CD4-positive, alpha-beta T cell treated with Interleukin-2 at 100 ng/mL for 4 hours (primary cell): Measurements from ENCODE around the gene PRAMEF5.
"Not testable (repeated sequence)": the region's sequence is repeated elsewhere in the genome, so short reads cannot be mapped to it uniquely, and the experiment has no call there.

ENCODE experiments used
- DNase-seq: peaks from one replicate; pipeline ENCODE4 v3.0.0-alpha.2; 2020; ENCODE audit warnings: low spot score

PRAMEF5 gene

GRCh38 chr1:13253898-13254297 lies at the start of gene PRAMEF5:
Gene PRAMEF5, plus strand, starts transcription at chr1:13254198. Its CDS starts 5,071 bp downstream, at chr1:13259269.
- DNase-seq: not testable (repeated sequence)

- not testable (repeated sequence) for DNase-seq
These were observed 45.3 kb upstream of the PRAMEF5 start for GRCh38 chr1:13208712-13209111.

GRCh38 chr1:13216619-13217018 lies 37.4 kb upstream of the PRAMEF5 start:
- DNase-seq: not testable (repeated sequence)

GRCh38 chr1:13219203-13219602 lies 34.8 kb upstream of the PRAMEF5 start:
- DNase-seq: not testable (repeated sequence)

GRCh38 chr1:13222788-13223187 lies 31.2 kb upstream of the PRAMEF5 start:
- not testable (repeated sequence) for DNase-seq

- no peak for DNase-seq
These were observed 29.4 kb upstream of the PRAMEF5 start for GRCh38 chr1:13224480-13225060.

- not testable (repeated sequence) for DNase-seq
These were observed 28.3 kb upstream of the PRAMEF5 start, which contains the start of gene PRAMEF18 for GRCh38 chr1:13225675-13226204. Gene PRAMEF18, minus strand, starts transcription at chr1:13226154. Its CDS starts 48 bp downstream, at chr1:13226106.

- not testable (repeated sequence) for DNase-seq
These were observed 26.5 kb upstream of the PRAMEF5 start for GRCh38 chr1:13227271-13228055.

GRCh38 chr1:13228343-13228781 lies 25.6 kb upstream of the PRAMEF5 start:
- DNase-seq: peak; percentile 26

- not testable (repeated sequence) for DNase-seq
These were observed 23.9 kb upstream of the PRAMEF5 start for GRCh38 chr1:13230096-13230495.

GRCh38 chr1:13230601-13231000 lies 23.4 kb upstream of the PRAMEF5 start:
- DNase-seq: not testable (repeated sequence)

- DNase-seq: not testable (repeated sequence)
These were observed 22.8 kb upstream of the PRAMEF5 start for GRCh38 chr1:13231061-13231750.

GRCh38 chr1:13232056-13232455 lies 21.9 kb upstream of the PRAMEF5 start:
- not testable (repeated sequence) for DNase-seq

- not testable (repeated sequence) for DNase-seq
These were observed 19.9 kb upstream of the PRAMEF5 start for GRCh38 chr1:13234057-13234456.

- not testable (repeated sequence) for DNase-seq
These were observed 16.4 kb upstream of the PRAMEF5 start for GRCh38 chr1:13237572-13237971.

GRCh38 chr1:13239633-13240032 lies 14.4 kb upstream of the PRAMEF5 start:
- DNase-seq: not testable (repeated sequence)

GRCh38 chr1:13243536-13244263 lies 10.3 kb upstream of the PRAMEF5 start:
- DNase-seq: not testable (repeated sequence)

- DNase-seq: not testable (repeated sequence)
These were observed 8.0 kb upstream of the PRAMEF5 start for GRCh38 chr1:13245841-13246553.

- DNase-seq: not testable (repeated sequence)
These were observed 7.5 kb upstream of the PRAMEF5 start for GRCh38 chr1:13246554-13246871.

GRCh38 chr1:13247122-13247521 lies 6.9 kb upstream of the PRAMEF5 start:
- DNase-seq: not testable (repeated sequence)

- not testable (repeated sequence) for DNase-seq
These were observed 11.1 kb downstream of the PRAMEF5 start for GRCh38 chr1:13265124-13265523.
